WTC11 (cell line): Measurements from ENCODE around the gene SLC5A8. TPM values are rescaled to one million over a fixed set of nuclear protein-coding genes. Genes with fewer than 3 reads are reported as not detected.

Source experiments
- ATAC-seq: fragments of 200-7000 bp; cut with Tn5 transposase; 2 replicates; pipeline ENCODE4 v1.10.0; 2021; ENCODE audit warnings: mild to moderate bottlenecking, moderate library complexity
- CTCF ChIA-PET: fragments of 300-600 bp; sonication (Branson Sonifier 250); formaldehyde crosslinking; loops from one replicate; lab custom pipeline; 2021; ENCODE audit warnings: antibody characterized with exemption; lab: Charles Lee
- POLR2A ChIA-PET: fragments of 350-600 bp; sonication (Branson Sonifier 250); formaldehyde crosslinking; loops from one replicate; lab custom pipeline; 2021; ENCODE audit warnings: antibody characterized with exemption; lab: Charles Lee
- DNase-seq: peaks from one replicate; pipeline ENCODE4 v3.0.0; 2021; ENCODE audit warnings: low spot score
- H3K27ac Mint-ChIP-seq: 2 replicates; pipeline ENCODE4 v1.8.0; 2021; ENCODE audit warnings: mixed read lengths
- H3K27me3 Mint-ChIP-seq: 2 replicates; pipeline ENCODE4 v1.8.0; 2021; ENCODE audit warnings: low read depth, mild to moderate bottlenecking, moderate library complexity, mixed read lengths
- H3K36me3 Mint-ChIP-seq: 2 replicates; pipeline ENCODE4 v1.8.0; 2021; ENCODE audit warnings: mixed read lengths
- H3K4me1 Mint-ChIP-seq: 2 replicates; pipeline ENCODE4 v1.8.0; 2022; ENCODE audit warnings: mixed read lengths
- H3K4me3 Mint-ChIP-seq: 2 replicates; pipeline ENCODE4 v1.8.0; 2021; ENCODE audit warnings: mild to moderate bottlenecking, moderate library complexity, mixed read lengths
- H3K9me3 Mint-ChIP-seq: 2 replicates; pipeline ENCODE4 v1.8.0; 2021; ENCODE audit warnings: mixed read lengths
- ERG ChIP-seq: fragments of 250-450 bp; sonication (Bioruptor Pico); IDR thresholded peaks from 2 replicates; pipeline ENCODE4 v1.8.0; 2021; ENCODE audit warnings: mild to moderate bottlenecking
- ETV6 ChIP-seq: sonication (generic); formaldehyde crosslinking; IDR thresholded peaks from 2 replicates; pipeline ENCODE4 v1.8.1; 2022; ENCODE audit warnings: mild to moderate bottlenecking, missing genetic modification reagents
- HMGA2 ChIP-seq: fragments of 250-450 bp; sonication (Bioruptor Pico); IDR thresholded peaks from 2 replicates; pipeline ENCODE4 v1.4.0; 2021; ENCODE audit warnings: mild to moderate bottlenecking, moderate library complexity
- JAZF1 ChIP-seq: fragments of 250-450 bp; sonication (Bioruptor Pico); IDR thresholded peaks from 2 replicates; pipeline ENCODE4 v1.9.0; 2021; ENCODE audit warnings: moderate library complexity, mild to moderate bottlenecking, inconsistent platforms
- MAX ChIP-seq: sonication (generic); formaldehyde crosslinking; IDR thresholded peaks from 2 replicates; pipeline ENCODE4 v1.8.0; 2022; ENCODE audit warnings: mild to moderate bottlenecking, missing genetic modification reagents
- MLX ChIP-seq: sonication (generic); formaldehyde crosslinking; IDR thresholded peaks from 2 replicates; pipeline ENCODE4 v1.8.1; 2023; ENCODE audit warnings: mild to moderate bottlenecking, missing genetic modification reagents, moderate library complexity
- NFE2L1 ChIP-seq: sonication (generic); formaldehyde crosslinking; IDR thresholded peaks from 2 replicates; pipeline ENCODE4 v1.8.1; 2023; ENCODE audit warnings: missing genetic modification reagents
- TEAD4 ChIP-seq: sonication (generic); formaldehyde crosslinking; IDR thresholded peaks from 2 replicates; pipeline ENCODE4 v1.8.0; 2022; ENCODE audit warnings: mild to moderate bottlenecking, missing genetic modification reagents
- ZNF263 ChIP-seq: sonication (generic); formaldehyde crosslinking; IDR thresholded peaks from 2 replicates; pipeline ENCODE4 v1.8.1; 2022; ENCODE audit warnings: low read depth, mild to moderate bottlenecking, moderate library complexity, missing genetic modification reagents
- total RNA-seq: library from RNA; stranded (reverse); gene quantifications from 3 replicates; pipeline ENCODE4 v1.2.3, GENCODE V29; 2021
- TF ChIP-seq, protein P1 (sequence below): sonication (generic); formaldehyde crosslinking; IDR thresholded peaks from 2 replicates; pipeline ENCODE4 v1.8.1; 2023; ENCODE audit warnings: mild to moderate bottlenecking, missing genetic modification reagents, moderate library complexity
- TF ChIP-seq, protein P2 (sequence below): sonication (generic); formaldehyde crosslinking; conservative IDR thresholded peaks from 2 replicates; pipeline ENCODE4 v1.8.1; 2023; ENCODE audit warnings: mild to moderate bottlenecking, low read depth, missing genetic modification reagents, moderate library complexity
- TF ChIP-seq, protein P3 (sequence below): sonication (generic); formaldehyde crosslinking; IDR thresholded peaks from 2 replicates; pipeline ENCODE4 v1.8.1; 2022; ENCODE audit warnings: mild to moderate bottlenecking, missing genetic modification reagents, moderate library complexity, borderline replicate concordance
- TF ChIP-seq, protein P4 (sequence below): sonication (generic); formaldehyde crosslinking; IDR thresholded peaks from 2 replicates; pipeline ENCODE4 v1.8.0; 2022; ENCODE audit warnings: missing genetic modification reagents
- TF ChIP-seq, protein P5 (sequence below): sonication (generic); formaldehyde crosslinking; IDR thresholded peaks from 2 replicates; pipeline ENCODE4 v1.8.1; 2023; ENCODE audit warnings: mild to moderate bottlenecking, missing genetic modification reagents

Gene SLC5A8
- total RNA-seq, 1 experiment from 2014 or later: not detected

- TF ChIP-seq MAX (no peak), JAZF1 (CRISPR knock-in tag) (no peak), NFE2L1 (CRISPR knock-in tag) (no peak), ZNF263 (CRISPR knock-in tag) (no peak), ETV6 (CRISPR knock-in tag) (no peak), ERG (CRISPR knock-in tag) (no peak), TEAD4 (no peak)
- TF ChIP-seq, protein P1, sequence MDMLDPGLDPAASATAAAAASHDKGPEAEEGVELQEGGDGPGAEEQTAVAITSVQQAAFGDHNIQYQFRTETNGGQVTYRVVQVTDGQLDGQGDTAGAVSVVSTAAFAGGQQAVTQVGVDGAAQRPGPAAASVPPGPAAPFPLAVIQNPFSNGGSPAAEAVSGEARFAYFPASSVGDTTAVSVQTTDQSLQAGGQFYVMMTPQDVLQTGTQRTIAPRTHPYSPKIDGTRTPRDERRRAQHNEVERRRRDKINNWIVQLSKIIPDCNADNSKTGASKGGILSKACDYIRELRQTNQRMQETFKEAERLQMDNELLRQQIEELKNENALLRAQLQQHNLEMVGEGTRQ (CRISPR knock-in tag): no peak
- TF ChIP-seq, protein P2, sequence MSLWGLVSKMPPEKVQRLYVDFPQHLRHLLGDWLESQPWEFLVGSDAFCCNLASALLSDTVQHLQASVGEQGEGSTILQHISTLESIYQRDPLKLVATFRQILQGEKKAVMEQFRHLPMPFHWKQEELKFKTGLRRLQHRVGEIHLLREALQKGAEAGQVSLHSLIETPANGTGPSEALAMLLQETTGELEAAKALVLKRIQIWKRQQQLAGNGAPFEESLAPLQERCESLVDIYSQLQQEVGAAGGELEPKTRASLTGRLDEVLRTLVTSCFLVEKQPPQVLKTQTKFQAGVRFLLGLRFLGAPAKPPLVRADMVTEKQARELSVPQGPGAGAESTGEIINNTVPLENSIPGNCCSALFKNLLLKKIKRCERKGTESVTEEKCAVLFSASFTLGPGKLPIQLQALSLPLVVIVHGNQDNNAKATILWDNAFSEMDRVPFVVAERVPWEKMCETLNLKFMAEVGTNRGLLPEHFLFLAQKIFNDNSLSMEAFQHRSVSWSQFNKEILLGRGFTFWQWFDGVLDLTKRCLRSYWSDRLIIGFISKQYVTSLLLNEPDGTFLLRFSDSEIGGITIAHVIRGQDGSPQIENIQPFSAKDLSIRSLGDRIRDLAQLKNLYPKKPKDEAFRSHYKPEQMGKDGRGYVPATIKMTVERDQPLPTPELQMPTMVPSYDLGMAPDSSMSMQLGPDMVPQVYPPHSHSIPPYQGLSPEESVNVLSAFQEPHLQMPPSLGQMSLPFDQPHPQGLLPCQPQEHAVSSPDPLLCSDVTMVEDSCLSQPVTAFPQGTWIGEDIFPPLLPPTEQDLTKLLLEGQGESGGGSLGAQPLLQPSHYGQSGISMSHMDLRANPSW (CRISPR knock-in tag): no peak
- TF ChIP-seq, protein P3, sequence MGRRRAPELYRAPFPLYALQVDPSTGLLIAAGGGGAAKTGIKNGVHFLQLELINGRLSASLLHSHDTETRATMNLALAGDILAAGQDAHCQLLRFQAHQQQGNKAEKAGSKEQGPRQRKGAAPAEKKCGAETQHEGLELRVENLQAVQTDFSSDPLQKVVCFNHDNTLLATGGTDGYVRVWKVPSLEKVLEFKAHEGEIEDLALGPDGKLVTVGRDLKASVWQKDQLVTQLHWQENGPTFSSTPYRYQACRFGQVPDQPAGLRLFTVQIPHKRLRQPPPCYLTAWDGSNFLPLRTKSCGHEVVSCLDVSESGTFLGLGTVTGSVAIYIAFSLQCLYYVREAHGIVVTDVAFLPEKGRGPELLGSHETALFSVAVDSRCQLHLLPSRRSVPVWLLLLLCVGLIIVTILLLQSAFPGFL (CRISPR knock-in tag): no peak
- TF ChIP-seq, protein P4, sequence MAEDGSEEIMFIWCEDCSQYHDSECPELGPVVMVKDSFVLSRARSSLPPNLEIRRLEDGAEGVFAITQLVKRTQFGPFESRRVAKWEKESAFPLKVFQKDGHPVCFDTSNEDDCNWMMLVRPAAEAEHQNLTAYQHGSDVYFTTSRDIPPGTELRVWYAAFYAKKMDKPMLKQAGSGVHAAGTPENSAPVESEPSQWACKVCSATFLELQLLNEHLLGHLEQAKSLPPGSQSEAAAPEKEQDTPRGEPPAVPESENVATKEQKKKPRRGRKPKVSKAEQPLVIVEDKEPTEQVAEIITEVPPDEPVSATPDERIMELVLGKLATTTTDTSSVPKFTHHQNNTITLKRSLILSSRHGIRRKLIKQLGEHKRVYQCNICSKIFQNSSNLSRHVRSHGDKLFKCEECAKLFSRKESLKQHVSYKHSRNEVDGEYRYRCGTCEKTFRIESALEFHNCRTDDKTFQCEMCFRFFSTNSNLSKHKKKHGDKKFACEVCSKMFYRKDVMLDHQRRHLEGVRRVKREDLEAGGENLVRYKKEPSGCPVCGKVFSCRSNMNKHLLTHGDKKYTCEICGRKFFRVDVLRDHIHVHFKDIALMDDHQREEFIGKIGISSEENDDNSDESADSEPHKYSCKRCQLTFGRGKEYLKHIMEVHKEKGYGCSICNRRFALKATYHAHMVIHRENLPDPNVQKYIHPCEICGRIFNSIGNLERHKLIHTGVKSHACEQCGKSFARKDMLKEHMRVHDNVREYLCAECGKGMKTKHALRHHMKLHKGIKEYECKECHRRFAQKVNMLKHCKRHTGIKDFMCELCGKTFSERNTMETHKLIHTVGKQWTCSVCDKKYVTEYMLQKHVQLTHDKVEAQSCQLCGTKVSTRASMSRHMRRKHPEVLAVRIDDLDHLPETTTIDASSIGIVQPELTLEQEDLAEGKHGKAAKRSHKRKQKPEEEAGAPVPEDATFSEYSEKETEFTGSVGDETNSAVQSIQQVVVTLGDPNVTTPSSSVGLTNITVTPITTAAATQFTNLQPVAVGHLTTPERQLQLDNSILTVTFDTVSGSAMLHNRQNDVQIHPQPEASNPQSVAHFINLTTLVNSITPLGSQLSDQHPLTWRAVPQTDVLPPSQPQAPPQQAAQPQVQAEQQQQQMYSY: no peak
Observed at GRCh38 chr12:101115326-101115725, 94.7 kb downstream of the SLC5A8 start (continued).

GRCh38 chr12:101111441-101111840 is 98.6 kb downstream of the SLC5A8 start:
- Mint-ChIP-seq H3K9me3 (no peaks in the 10 kb centered on the region), H3K27ac (no peak overlapping the region), H3K4me3 (no peak overlapping the region), H3K36me3 (no peaks in the 10 kb centered on the region), H3K4me1 (no peaks in the 10 kb centered on the region), H3K27me3 (no peaks in the 10 kb centered on the region)
- DNase-seq (no peak), ATAC-seq (no peak)
- ChIA-PET CTCF (no interaction called here), POLR2A (no interaction called here)
- no peak for TF ChIP-seq HMGA2 (CRISPR knock-in tag)
- TF ChIP-seq, protein P5, sequence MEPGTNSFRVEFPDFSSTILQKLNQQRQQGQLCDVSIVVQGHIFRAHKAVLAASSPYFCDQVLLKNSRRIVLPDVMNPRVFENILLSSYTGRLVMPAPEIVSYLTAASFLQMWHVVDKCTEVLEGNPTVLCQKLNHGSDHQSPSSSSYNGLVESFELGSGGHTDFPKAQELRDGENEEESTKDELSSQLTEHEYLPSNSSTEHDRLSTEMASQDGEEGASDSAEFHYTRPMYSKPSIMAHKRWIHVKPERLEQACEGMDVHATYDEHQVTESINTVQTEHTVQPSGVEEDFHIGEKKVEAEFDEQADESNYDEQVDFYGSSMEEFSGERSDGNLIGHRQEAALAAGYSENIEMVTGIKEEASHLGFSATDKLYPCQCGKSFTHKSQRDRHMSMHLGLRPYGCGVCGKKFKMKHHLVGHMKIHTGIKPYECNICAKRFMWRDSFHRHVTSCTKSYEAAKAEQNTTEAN (CRISPR knock-in tag): no peak
- TF ChIP-seq, protein P2 (CRISPR knock-in tag): no peak
- TF ChIP-seq, protein P1 (CRISPR knock-in tag): no peak
- no peak for TF ChIP-seq MLX
